Parathyroid adenoma (tissue), 2 donors: ENCODE results near the gene ROR2.

Experiments used
- H2AFZ ChIP-seq: fragments of 300-600 bp; sonication (generic); one replicate; pipeline ENCODE4 v1.7.0; 2017; ENCODE audit warnings: antibody characterized with exemption, mild to moderate bottlenecking
- H3K27ac ChIP-seq: fragments of 300-600 bp; sonication (generic); one replicate; pipeline ENCODE4 v1.7.0; 2017
- H3K27me3 ChIP-seq: fragments of 300-600 bp; sonication (generic); one replicate; pipeline ENCODE4 v1.7.0; 2017; ENCODE audit warnings: low read length; ENCODE audit not compliant: control insufficient read depth, insufficient read depth
- H3K36me3 ChIP-seq: fragments of 300-600 bp; sonication (generic); one replicate; pipeline ENCODE4 v1.7.0; 2017; ENCODE audit warnings: low read length; ENCODE audit not compliant: control insufficient read depth, insufficient read depth
- H3K4me1 ChIP-seq: fragments of 300-600 bp; sonication (generic); one replicate; pipeline ENCODE4 v1.7.0; 2017; ENCODE audit warnings: control low read depth
- H3K4me2 ChIP-seq: fragments of 300-600 bp; sonication (generic); one replicate; pipeline ENCODE4 v1.7.0; 2017; ENCODE audit warnings: low read length
- H3K4me3 ChIP-seq: fragments of 300-600 bp; sonication (generic); one replicate; pipeline ENCODE4 v1.7.0; 2017; ENCODE audit warnings: low read depth, low read length
- H3K79me2 ChIP-seq: fragments of 300-600 bp; sonication (generic); one replicate; pipeline ENCODE4 v1.7.0; 2017; ENCODE audit warnings: control low read depth
- H3K9ac ChIP-seq: fragments of 300-600 bp; sonication (generic); one replicate; pipeline ENCODE4 v1.7.0; 2017; ENCODE audit warnings: mild to moderate bottlenecking
- H3K9me3 ChIP-seq: fragments of 300-600 bp; sonication (generic); one replicate; pipeline ENCODE4 v1.7.0; 2017; ENCODE audit warnings: low read length; ENCODE audit not compliant: control insufficient read depth
- TF ChIP-seq, protein P1 (sequence below): fragments of 300-600 bp; sonication (generic); IDR thresholded peaks from one replicate; pipeline ENCODE4 v1.7.0; 2017; ENCODE audit warnings: antibody characterized with exemption, mild to moderate bottlenecking
- donor health status: primary hyperparathyroidism.

ROR2 gene

DNA sequence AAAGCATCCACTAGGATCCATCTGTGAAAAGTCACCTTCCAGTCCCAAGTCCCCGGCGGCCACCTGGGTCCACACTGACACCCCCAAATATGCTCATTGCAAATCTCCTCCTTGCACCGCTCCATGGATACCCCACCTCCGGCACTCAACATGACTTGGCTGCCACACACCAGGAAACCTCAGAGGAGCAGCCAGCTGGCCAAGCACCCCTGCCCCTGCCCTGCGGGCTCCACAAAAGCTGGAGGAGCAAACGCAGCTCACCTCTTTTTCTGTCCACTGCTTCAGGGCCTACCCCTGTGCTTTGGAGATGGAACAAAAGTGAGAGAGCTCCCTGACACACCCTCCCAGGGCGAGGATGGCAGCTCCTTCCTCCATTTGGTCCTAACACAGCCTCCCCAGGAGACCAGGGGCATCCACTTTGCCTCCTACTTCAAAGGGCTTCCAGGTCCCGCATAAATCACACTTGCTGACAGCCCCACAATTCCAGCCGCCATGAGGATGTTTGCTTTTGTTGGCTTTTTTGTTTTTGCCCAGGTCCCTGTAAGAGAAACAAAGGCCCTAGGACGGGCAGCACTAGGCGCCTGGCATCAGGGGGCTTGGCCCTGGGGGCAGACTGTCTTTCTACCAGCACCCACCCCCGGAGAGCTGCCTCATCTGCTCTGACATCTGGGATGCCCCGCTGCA, 14.8 kb downstream of the ROR2 start:
- Histone ChIP-seq H3K27ac (no peak overlapping the region), H3K4me3 (no peak overlapping the region), H3K27me3 (no peaks in the 10 kb centered on the region), H3K4me2 (no peak overlapping the region), H3K4me1 (no peaks in the 10 kb centered on the region), H3K9ac (no peak overlapping the region), H2AFZ (no peak overlapping the region), H3K36me3 (no peaks in the 10 kb centered on the region), H3K79me2 (peaks cover 3% of the 10 kb centered on the region), H3K9me3 (peaks cover 7% of the 10 kb centered on the region)
- TF ChIP-seq, protein P1, sequence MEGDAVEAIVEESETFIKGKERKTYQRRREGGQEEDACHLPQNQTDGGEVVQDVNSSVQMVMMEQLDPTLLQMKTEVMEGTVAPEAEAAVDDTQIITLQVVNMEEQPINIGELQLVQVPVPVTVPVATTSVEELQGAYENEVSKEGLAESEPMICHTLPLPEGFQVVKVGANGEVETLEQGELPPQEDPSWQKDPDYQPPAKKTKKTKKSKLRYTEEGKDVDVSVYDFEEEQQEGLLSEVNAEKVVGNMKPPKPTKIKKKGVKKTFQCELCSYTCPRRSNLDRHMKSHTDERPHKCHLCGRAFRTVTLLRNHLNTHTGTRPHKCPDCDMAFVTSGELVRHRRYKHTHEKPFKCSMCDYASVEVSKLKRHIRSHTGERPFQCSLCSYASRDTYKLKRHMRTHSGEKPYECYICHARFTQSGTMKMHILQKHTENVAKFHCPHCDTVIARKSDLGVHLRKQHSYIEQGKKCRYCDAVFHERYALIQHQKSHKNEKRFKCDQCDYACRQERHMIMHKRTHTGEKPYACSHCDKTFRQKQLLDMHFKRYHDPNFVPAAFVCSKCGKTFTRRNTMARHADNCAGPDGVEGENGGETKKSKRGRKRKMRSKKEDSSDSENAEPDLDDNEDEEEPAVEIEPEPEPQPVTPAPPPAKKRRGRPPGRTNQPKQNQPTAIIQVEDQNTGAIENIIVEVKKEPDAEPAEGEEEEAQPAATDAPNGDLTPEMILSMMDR: no peak

- H3K27me3 ChIP-seq: no peaks in the 10 kb centered on the region
- H3K36me3 ChIP-seq: no peaks in the 10 kb centered on the region
- H2AFZ ChIP-seq: no peak overlapping the region
- no peak overlapping the region for H3K4me3 ChIP-seq
- peaks cover 7% of the 10 kb centered on the region for H3K79me2 ChIP-seq
- TF ChIP-seq, protein P1: no peak
- H3K27ac ChIP-seq: no peak overlapping the region
- H3K9ac ChIP-seq: no peak overlapping the region
- H3K4me2 ChIP-seq: no peak overlapping the region
- H3K9me3 ChIP-seq: peaks cover 7% of the 10 kb centered on the region
- no peaks in the 10 kb centered on the region for H3K4me1 ChIP-seq
Measured at GRCh38 chr9:91934654-91935053, 15.4 kb downstream of the ROR2 start.

DNA sequence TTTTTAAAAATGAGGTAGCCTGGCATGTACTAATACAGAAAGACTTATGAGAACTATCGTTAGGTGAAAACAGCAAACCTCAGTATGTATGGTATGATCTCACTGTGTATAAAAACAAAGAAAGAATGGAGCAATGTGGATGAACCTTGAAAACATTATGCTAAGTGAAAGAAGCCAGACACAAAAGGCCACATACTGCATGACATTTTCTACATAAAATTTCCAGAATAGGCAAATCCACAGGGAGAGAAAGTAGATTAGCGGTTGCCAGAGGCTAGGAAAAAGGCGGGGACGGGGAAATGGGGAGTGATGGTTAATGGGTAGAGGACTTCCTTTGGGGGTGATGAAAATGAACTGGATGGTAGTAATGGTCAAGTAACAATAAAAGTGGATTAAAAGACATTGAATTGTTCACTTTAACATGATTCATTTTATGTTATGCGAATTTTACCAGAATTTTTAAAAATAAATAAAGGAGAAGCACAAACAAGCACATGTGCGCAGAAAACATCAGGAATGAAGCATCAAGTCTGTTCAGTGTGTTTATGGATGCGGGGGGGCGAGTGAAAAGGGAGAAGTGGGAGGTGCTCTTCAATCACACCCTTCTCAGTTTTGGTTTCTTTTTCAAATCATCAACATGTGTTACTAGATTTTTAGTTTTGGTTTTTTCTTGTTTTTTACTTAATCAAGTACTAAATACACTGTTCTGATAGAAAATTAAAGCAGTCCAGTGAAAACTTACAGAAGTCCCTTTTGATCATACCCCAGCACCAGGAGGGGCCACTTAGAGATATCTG, 16.3 kb downstream of the ROR2 start:
- H3K27me3 ChIP-seq: no peaks in the 10 kb centered on the region
- H3K27ac ChIP-seq: no peak overlapping the region
- no peak overlapping the region for H3K4me3 ChIP-seq
- H3K9me3 ChIP-seq: peaks cover 7% of the 10 kb centered on the region
- H3K36me3 ChIP-seq: no peaks in the 10 kb centered on the region
- H3K4me2 ChIP-seq: no peak overlapping the region
- H3K4me1 ChIP-seq: no peaks in the 10 kb centered on the region
- TF ChIP-seq, protein P1: no peak
- H2AFZ ChIP-seq: no peak overlapping the region
- peaks cover 14% of the 10 kb centered on the region for H3K79me2 ChIP-seq
- no peak overlapping the region for H3K9ac ChIP-seq

GRCh38 chr9:91930475-91930874, 19.6 kb downstream of the ROR2 start:
- TF ChIP-seq, protein P1: no peak
- Histone ChIP-seq H3K4me3 (no peak overlapping the region), H3K27me3 (no peaks in the 10 kb centered on the region), H2AFZ (no peak overlapping the region), H3K79me2 (peaks cover 27% of the 10 kb centered on the region), H3K27ac (no peak overlapping the region), H3K4me2 (no peak overlapping the region), H3K4me1 (no peaks in the 10 kb centered on the region), H3K9me3 (peaks cover 7% of the 10 kb centered on the region), H3K9ac (no peak overlapping the region), H3K36me3 (no peaks in the 10 kb centered on the region)
